ENCODE measurements around the gene TRPT1.

The TRPT1 gene

DNA sequence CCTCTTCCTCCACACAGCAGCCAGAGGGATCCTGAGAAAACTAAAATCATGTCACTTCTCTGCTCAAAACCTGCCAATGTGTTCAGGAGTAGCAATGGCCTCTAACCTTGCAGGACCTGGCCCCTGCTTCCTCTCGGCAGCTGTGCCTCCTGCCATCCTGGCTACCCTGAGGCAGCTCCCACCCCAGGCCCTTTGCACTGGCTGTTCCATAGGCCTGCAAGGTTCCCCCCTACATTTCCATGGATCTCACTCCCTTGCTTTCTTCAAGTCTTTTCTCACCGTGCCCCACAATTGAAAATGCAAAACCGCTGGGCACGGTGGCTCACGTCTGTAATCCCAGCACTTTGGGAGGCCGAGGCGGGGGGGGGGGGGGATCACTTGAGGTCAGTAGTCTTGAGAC lies 42.1 kb downstream of the TRPT1 start:
- no peak overlapping the region; the same call in 1 of the 2 replicates for H3K4me3 ChIP-seq (ENCODE audit: low read length)
- no peak for TF ChIP-seq ZNF274 (IDR thresholded peaks at IDR 0.05; ENCODE audit: low read depth, low read length)

DNA sequence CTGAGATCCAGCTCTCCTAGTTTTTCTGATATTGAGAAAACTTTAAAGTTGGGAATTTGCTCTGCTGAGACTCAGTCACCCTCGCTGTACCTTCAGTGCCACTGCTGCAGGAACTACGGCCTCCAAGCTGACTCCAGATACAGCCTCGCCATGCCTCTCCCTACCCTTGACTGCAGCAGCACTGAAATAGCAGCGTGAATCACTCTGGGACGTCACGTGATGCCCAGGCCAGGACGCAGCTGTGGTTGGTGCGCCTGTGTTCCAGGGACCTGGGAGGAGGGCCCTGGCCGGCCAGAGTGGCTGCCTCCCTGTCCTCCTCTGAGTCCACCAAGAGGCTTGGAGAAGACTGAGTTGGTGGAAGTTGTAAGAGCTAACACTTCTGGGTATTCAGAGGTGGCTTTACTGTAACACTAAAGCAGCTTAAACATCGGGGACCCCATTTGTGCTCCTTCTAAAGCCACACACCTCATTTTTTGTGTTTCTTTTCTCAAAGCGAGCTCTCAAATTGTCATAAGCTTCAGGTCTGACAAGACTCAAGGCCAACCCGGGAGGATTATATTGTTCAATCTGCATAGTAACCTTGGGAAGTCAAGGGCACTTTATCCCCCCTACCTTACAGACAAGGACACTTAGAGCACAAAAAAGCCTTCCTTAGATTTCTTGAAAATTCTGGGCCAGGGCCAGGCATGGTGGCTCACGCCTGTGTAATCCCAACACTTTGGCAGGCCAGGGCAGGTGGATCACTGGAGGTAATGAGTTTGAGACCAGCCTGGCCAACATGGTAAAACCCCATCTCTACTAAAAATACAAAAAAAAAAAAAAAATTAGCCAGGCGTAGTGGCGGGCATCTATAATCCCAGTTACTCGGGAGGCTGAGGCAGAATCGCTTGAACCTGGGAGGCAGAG lies 44.2 kb downstream of the TRPT1 start:
- TF ChIP-seq ZNF274 (IDR thresholded peaks at IDR 0.05; ENCODE audit: low read depth, low read length) = no peak
- no peak overlapping the region for H3K4me3 ChIP-seq (ENCODE audit: low read length)

DNA sequence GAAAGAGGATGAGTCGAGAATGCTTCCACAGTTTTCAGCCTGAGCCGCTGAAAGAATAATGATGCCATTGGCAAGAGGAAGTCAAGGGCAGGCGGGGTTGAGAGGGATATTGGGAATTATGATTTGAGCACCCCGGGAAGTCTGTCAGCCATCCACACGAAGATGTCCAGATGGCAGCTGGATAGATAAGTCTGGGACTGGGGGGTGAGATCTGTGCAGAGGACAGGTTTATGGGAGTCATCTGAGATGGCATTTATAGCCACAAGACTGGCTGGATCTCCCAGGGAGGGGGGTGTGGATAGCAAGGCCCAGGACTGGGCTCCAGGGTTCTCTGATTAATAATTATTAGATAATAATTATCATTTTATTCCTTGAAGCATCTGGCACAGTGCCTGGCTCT lies 45.1 kb downstream of the TRPT1 start:
- no peak overlapping the region for H3K4me3 ChIP-seq (ENCODE audit: low read length)

DNA sequence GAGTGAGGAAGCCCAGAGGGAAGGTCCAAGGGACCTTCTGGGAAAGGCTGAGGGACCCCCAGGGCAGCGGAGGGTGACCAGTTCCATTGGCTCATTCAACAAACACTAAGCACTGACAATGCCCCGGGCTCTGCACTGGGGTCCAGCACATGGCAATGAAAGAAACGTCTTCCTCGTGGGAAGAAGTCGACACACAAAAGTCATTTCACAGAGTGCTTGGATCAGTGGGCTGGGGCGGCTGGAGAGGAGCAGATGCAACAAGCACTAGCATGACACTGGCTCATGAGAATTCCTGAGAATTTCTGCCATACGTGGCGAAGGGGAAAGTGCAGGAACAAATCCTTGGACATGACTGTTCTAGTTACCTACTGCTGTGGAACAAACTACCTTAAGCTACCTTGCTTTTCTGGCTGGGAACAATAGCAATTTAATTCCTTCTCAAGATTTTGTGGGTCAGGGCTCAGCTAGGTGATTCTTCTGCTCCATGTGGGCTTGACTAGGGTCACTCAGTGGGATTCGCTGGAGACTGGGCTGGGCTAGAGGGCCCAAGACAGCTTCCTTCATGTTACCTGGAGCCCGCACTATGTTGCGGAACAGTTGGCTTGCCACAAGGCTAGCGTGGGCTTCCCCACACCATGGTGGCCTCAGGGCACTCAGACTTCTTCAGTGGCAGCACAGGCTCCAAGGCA lies 46.9 kb downstream of the TRPT1 start:
- no peak for TF ChIP-seq ZNF274 (IDR thresholded peaks at IDR 0.05; ENCODE audit: low read depth, low read length)

More for the DNA sequence above, 45.1 kb downstream of the TRPT1 start:
- no peak for TF ChIP-seq ZNF274 (IDR thresholded peaks at IDR 0.05; ENCODE audit: low read depth, low read length)

DNA sequence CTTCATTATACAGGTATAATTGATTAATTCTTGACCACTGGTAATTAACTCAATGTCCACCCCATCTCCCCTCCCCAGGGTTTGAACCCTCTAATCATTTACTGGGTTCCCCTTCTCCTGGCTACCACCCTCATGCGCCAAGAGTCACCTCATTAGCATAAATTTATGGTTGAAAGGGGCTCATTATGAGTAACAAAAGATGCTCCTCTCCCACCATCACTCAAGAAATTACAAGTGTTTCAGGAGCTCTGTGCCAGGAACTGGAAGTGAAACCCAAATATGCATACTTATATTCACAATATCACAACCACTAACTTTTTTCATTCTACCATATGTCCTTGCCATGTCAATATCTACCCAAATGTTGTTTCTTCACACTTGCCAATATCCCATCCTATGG lies 47.8 kb downstream of the TRPT1 start:
- TF ChIP-seq ZNF274 (IDR thresholded peaks at IDR 0.05; ENCODE audit: low read depth, low read length) = no peak
- H3K4me3 ChIP-seq (ENCODE audit: low read length) = no peak overlapping the region

More for the DNA sequence above, 46.9 kb downstream of the TRPT1 start:
- H3K4me3 ChIP-seq (ENCODE audit: low read length) = no peak overlapping the region

DNA sequence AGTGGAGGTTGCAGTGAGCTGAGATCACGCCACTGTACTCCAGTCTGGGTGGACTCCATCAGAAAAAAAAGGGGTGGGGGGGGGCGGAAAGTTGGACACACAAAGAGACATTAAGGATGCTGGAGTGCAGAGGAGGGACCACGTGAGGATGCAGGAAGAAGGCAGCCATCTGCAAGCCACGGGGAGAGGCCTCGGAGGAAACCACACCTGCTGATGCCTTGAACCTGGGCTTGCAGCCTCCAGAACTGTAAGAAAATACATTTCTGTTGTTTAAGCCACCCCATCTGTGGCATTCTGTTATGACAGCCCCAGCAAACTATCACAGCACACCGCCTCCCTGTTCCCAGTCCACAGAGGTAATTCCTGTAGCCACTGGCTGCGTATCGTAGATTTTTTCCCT lies 49.2 kb downstream of the TRPT1 start:
- H3K4me3 ChIP-seq (ENCODE audit: low read length) = no peak overlapping the region
- no peak for TF ChIP-seq ZNF274 (IDR thresholded peaks at IDR 0.05; ENCODE audit: low read depth, low read length)
